GM12891 (cell line): ENCODE results near the gene CCDC12.

ENCODE experiments used
- DNase-seq: peaks from one replicate; pipeline ENCODE4 v3.0.0; 2011; ENCODE audit warnings: low spot score; ENCODE audit not compliant: insufficient read length
- FAIRE-seq: peaks from 2 replicates; lab custom pipeline; 2011; peaks lifted over from hg19 to GRCh38; lab: Jason Lieb, UNC
- PAX5 ChIP-seq: IDR thresholded peaks from 2 replicates; pipeline ENCODE4 v1.6.1; 2011; ENCODE audit warnings: low read length, moderate library complexity, mild to moderate bottlenecking; ENCODE audit not compliant: insufficient read depth, severe bottlenecking
- POLR2A ChIP-seq: IDR thresholded peaks from 2 replicates; pipeline ENCODE4 v1.6.1; 2011; ENCODE audit warnings: low read depth, low read length, control low read depth
- POLR2AphosphoS5 ChIP-seq: IDR thresholded peaks from 2 replicates; pipeline ENCODE4 v1.6.1; 2011; ENCODE audit warnings: low read depth, low read length, control low read depth
- POU2F2 ChIP-seq: IDR thresholded peaks from 2 replicates; pipeline ENCODE4 v1.6.1; 2011; ENCODE audit warnings: low read depth, mild to moderate bottlenecking, control low read depth, low read length, moderate library complexity
- SPI1 ChIP-seq: IDR thresholded peaks from 2 replicates; pipeline ENCODE4 v1.6.1; 2011; ENCODE audit warnings: low read depth, low read length, control low read depth
- TAF1 ChIP-seq: IDR thresholded peaks from 2 replicates; pipeline ENCODE4 v1.6.1; 2011; ENCODE audit warnings: low read depth, low read length, control low read depth

Gene CCDC12

GRCh38 chr3:46939578-46940445 is 36.7 kb downstream of the CCDC12 start:
- peak; percentile 69 for FAIRE-seq
- TF ChIP-seq SPI1: no peak
- no peak for TF ChIP-seq TAF1
- no peak for TF ChIP-seq POU2F2
- TF ChIP-seq PAX5: no peak
- TF ChIP-seq POLR2AphosphoS5: no peak
- TF ChIP-seq POLR2A: no peak
- DNase-seq: no peak

GRCh38 chr3:46938118-46938517 is 38.4 kb downstream of the CCDC12 start:
- FAIRE-seq: no peak
- no peak for DNase-seq
- no peak for TF ChIP-seq POLR2A
- no peak for TF ChIP-seq PAX5
- TF ChIP-seq POU2F2: no peak
- no peak for TF ChIP-seq SPI1
- TF ChIP-seq TAF1: no peak
- no peak for TF ChIP-seq POLR2AphosphoS5

GRCh38 chr3:46936733-46937250 is 39.8 kb downstream of the CCDC12 start:
- FAIRE-seq (no peak), DNase-seq (no peak)
- TF ChIP-seq POLR2A: no peak
- no peak for TF ChIP-seq POU2F2
- no peak; the same call in 1 of the 2 replicates for TF ChIP-seq POLR2AphosphoS5
- no peak for TF ChIP-seq TAF1

- FAIRE-seq: peak; percentile 67
- no peak for TF ChIP-seq TAF1
- TF ChIP-seq POLR2AphosphoS5: 0 out of 2 replicates have a peak, but pooled peaks have one; percentile 14
- no peak for TF ChIP-seq SPI1
- no peak for DNase-seq
Measured at GRCh38 chr3:46935989-46936558, 40.5 kb downstream of the CCDC12 start.

- DNase-seq: no peak
- no peak for FAIRE-seq
- TF ChIP-seq POLR2AphosphoS5: peak; percentile 21; the same call in 1 of the 2 replicates
- TF ChIP-seq PAX5: no peak
- no peak for TF ChIP-seq TAF1
Measured at GRCh38 chr3:46935168-46935858, 41.2 kb downstream of the CCDC12 start.

- DNase-seq (no peak), FAIRE-seq (no peak)
- TF ChIP-seq SPI1: no peak
- peak; percentile 18; the same call in 1 of the 2 replicates for TF ChIP-seq POLR2AphosphoS5
Measured at GRCh38 chr3:46934498-46935167, 41.9 kb downstream of the CCDC12 start.

GRCh38 chr3:46934072-46934471 is 42.5 kb downstream of the CCDC12 start:
- TF ChIP-seq POU2F2: no peak
- TF ChIP-seq TAF1: no peak
- TF ChIP-seq SPI1: no peak
- TF ChIP-seq POLR2AphosphoS5: no peak
- TF ChIP-seq PAX5: no peak
- TF ChIP-seq POLR2A: no peak
- no peak for FAIRE-seq
- no peak for DNase-seq

GRCh38 chr3:46933261-46933660 is 43.3 kb downstream of the CCDC12 start:
- TF ChIP-seq PAX5 (no peak), POLR2A (no peak), POLR2AphosphoS5 (no peak), POU2F2 (no peak), TAF1 (no peak), SPI1 (no peak)
- FAIRE-seq (peak; percentile 62), DNase-seq (no peak)

GRCh38 chr3:46932455-46933225 is 43.9 kb downstream of the CCDC12 start:
- FAIRE-seq: peak; percentile 23
- TF ChIP-seq SPI1 (no peak), TAF1 (no peak), POU2F2 (no peak), POLR2A (no peak), PAX5 (no peak), POLR2AphosphoS5 (no peak)

More at GRCh38 chr3:46932455-46933225, 43.9 kb downstream of the CCDC12 start:
- no peak for DNase-seq
